IPS-15b (cell line): Measurements from ENCODE around the gene PCYT1B.

ENCODE experiments used
- H3K27me3 ChIP-seq: one replicate; pipeline ENCODE4 v1.6.1; 2013; ENCODE audit warnings: low read length; ENCODE audit not compliant: control insufficient read depth, insufficient read depth
- H3K36me3 ChIP-seq: one replicate; pipeline ENCODE4 v1.6.1; 2013; ENCODE audit warnings: low read length; ENCODE audit not compliant: control insufficient read depth, insufficient read depth
- H3K4me1 ChIP-seq: one replicate; pipeline ENCODE4 v1.6.1; 2013; ENCODE audit warnings: mild to moderate bottlenecking, low read length; ENCODE audit not compliant: control insufficient read depth, insufficient read depth
- H3K4me3 ChIP-seq: one replicate; pipeline ENCODE4 v1.5.1; 2013; ENCODE audit warnings: low read depth, low read length
- H3K9ac ChIP-seq: one replicate; pipeline ENCODE4 v1.6.1; 2013; ENCODE audit warnings: low read depth, mild to moderate bottlenecking, low read length
- H3K9me3 ChIP-seq: one replicate; pipeline ENCODE4 v1.6.1; 2013; ENCODE audit warnings: mild to moderate bottlenecking, low read length; ENCODE audit not compliant: control insufficient read depth, insufficient read depth

Gene PCYT1B

GRCh38 chrX:24566240-24566639, 80.9 kb downstream of the PCYT1B start:
- H3K27me3 ChIP-seq = no peaks in the 10 kb centered on the region
- no peaks in the 10 kb centered on the region for H3K36me3 ChIP-seq
- H3K4me1 ChIP-seq = no peaks in the 10 kb centered on the region
- no peak overlapping the region for H3K4me3 ChIP-seq
- no peak overlapping the region for H3K9ac ChIP-seq
- no peaks in the 10 kb centered on the region for H3K9me3 ChIP-seq

GRCh38 chrX:24563291-24564010, 83.7 kb downstream of the PCYT1B start:
- Histone ChIP-seq H3K27me3 (no peaks in the 10 kb centered on the region), H3K36me3 (no peaks in the 10 kb centered on the region), H3K4me1 (no peaks in the 10 kb centered on the region), H3K9me3 (no peaks in the 10 kb centered on the region), H3K9ac (no peak overlapping the region), H3K4me3 (no peak overlapping the region)

- Histone ChIP-seq H3K9me3 (no peaks in the 10 kb centered on the region), H3K4me1 (no peaks in the 10 kb centered on the region), H3K27me3 (no peaks in the 10 kb centered on the region), H3K36me3 (no peaks in the 10 kb centered on the region), H3K9ac (no peak overlapping the region), H3K4me3 (no peak overlapping the region)
These were observed 86.0 kb downstream of the PCYT1B start for GRCh38 chrX:24561121-24561520.

- Histone ChIP-seq H3K36me3 (no peaks in the 10 kb centered on the region), H3K4me3 (no peak overlapping the region), H3K27me3 (no peaks in the 10 kb centered on the region), H3K9ac (no peak overlapping the region), H3K9me3 (no peaks in the 10 kb centered on the region), H3K4me1 (peaks cover 2% of the 10 kb centered on the region)
These were observed 94.1 kb downstream of the PCYT1B start for GRCh38 chrX:24553011-24553410.

GRCh38 chrX:24550166-24550565, 97.0 kb downstream of the PCYT1B start:
- Histone ChIP-seq H3K4me1 (peaks cover 3% of the 10 kb centered on the region), H3K4me3 (no peak overlapping the region), H3K36me3 (no peaks in the 10 kb centered on the region), H3K9ac (no peak overlapping the region), H3K27me3 (no peaks in the 10 kb centered on the region), H3K9me3 (no peaks in the 10 kb centered on the region)

- no peaks in the 10 kb centered on the region for H3K27me3 ChIP-seq
These were observed 99.2 kb downstream of the PCYT1B start for GRCh38 chrX:24547961-24548360.

GRCh38 chrX:24542756-24543155, 104.4 kb downstream of the PCYT1B start:
- Histone ChIP-seq H3K36me3 (no peaks in the 10 kb centered on the region), H3K4me3 (no peak overlapping the region), H3K27me3 (no peaks in the 10 kb centered on the region), H3K9ac (no peak overlapping the region), H3K9me3 (no peaks in the 10 kb centered on the region), H3K4me1 (no peaks in the 10 kb centered on the region)

More at GRCh38 chrX:24547961-24548360, 99.2 kb downstream of the PCYT1B start:
- Histone ChIP-seq H3K9me3 (no peaks in the 10 kb centered on the region), H3K36me3 (no peaks in the 10 kb centered on the region), H3K9ac (no peak overlapping the region), H3K4me1 (peaks cover 3% of the 10 kb centered on the region), H3K4me3 (no peak overlapping the region)

GRCh38 chrX:24536551-24536950, 110.6 kb downstream of the PCYT1B start:
- no peaks in the 10 kb centered on the region for H3K36me3 ChIP-seq
- no peaks in the 10 kb centered on the region for H3K4me1 ChIP-seq
- no peak overlapping the region for H3K4me3 ChIP-seq
- no peak overlapping the region for H3K9ac ChIP-seq
- H3K27me3 ChIP-seq = no peaks in the 10 kb centered on the region
- no peaks in the 10 kb centered on the region for H3K9me3 ChIP-seq

GRCh38 chrX:24528605-24529004, 118.5 kb downstream of the PCYT1B start:
- Histone ChIP-seq H3K4me1 (peaks cover 35% of the 10 kb centered on the region), H3K9ac (no peak overlapping the region), H3K27me3 (no peaks in the 10 kb centered on the region), H3K36me3 (no peaks in the 10 kb centered on the region), H3K4me3 (no peak overlapping the region), H3K9me3 (no peaks in the 10 kb centered on the region)

- Histone ChIP-seq H3K27me3 (no peaks in the 10 kb centered on the region), H3K4me1 (peaks cover 41% of the 10 kb centered on the region), H3K9me3 (no peaks in the 10 kb centered on the region), H3K9ac (no peak overlapping the region), H3K36me3 (no peaks in the 10 kb centered on the region), H3K4me3 (no peak overlapping the region)
These were observed 120.5 kb downstream of the PCYT1B start for GRCh38 chrX:24526616-24527015.

- Histone ChIP-seq H3K9ac (no peak overlapping the region), H3K36me3 (no peaks in the 10 kb centered on the region), H3K4me1 (peaks cover 45% of the 10 kb centered on the region), H3K9me3 (no peaks in the 10 kb centered on the region), H3K27me3 (no peaks in the 10 kb centered on the region), H3K4me3 (no peak overlapping the region)
These were observed 121.7 kb downstream of the PCYT1B start for GRCh38 chrX:24525455-24525854.

GRCh38 chrX:24520472-24520871, 126.7 kb downstream of the PCYT1B start:
- Histone ChIP-seq H3K27me3 (no peaks in the 10 kb centered on the region), H3K9me3 (no peaks in the 10 kb centered on the region), H3K36me3 (no peaks in the 10 kb centered on the region), H3K9ac (no peak overlapping the region), H3K4me1 (peaks cover 13% of the 10 kb centered on the region), H3K4me3 (no peak overlapping the region)
